SK-MEL-5 (cell line): Measurements from ENCODE around the gene DALRD3. TPM values are rescaled to one million over a fixed set of nuclear protein-coding genes. Genes with fewer than 3 reads are reported as not detected.

ENCODE experiments used
- DNase-seq: peaks from one replicate; pipeline ENCODE4 v3.0.0-alpha.2; 2016; ENCODE audit warnings: low read depth, low spot score
- in situ Hi-C: cut with HindIII; loops from 2 replicates; pipeline ENCODE4 v1.10.0; 2016; ENCODE audit warnings: low sequenced_read_pairs, high pct_unique_total_duplicates, low pct_unique_long_range_greater_than_20kb
- polyA plus RNA-seq, 2 experiments: library from polyadenylated mRNA; depleted of rRNA; stranded (reverse); fragments of >200 nt; gene quantifications; 2 replicates each; pipeline ENCODE4 v1.2.3, GENCODE V29; 2015
- total RNA-seq: library from RNA; depleted of rRNA; stranded (reverse); fragments of >200 nt; shearing (Covaris generic); gene quantifications from 2 replicates; pipeline ENCODE4 v1.2.3, GENCODE V29; 2014; rRNA removed

The DALRD3 gene, protein sequence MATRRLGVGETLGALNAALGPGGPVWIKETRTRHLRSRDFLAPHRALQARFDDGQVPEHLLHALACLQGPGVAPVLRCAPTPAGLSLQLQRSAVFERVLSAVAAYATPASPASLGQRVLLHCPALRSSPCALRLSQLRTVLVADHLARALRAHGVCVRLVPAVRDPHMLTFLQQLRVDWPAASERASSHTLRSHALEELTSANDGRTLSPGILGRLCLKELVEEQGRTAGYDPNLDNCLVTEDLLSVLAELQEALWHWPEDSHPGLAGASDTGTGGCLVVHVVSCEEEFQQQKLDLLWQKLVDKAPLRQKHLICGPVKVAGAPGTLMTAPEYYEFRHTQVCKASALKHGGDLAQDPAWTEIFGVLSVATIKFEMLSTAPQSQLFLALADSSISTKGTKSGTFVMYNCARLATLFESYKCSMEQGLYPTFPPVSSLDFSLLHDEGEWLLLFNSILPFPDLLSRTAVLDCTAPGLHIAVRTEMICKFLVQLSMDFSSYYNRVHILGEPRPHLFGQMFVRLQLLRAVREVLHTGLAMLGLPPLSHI
- total RNA-seq, result 35.6 and 41.5 TPM in 2 replicates
- polyA plus RNA-seq (2015; cell fraction: cytosol; rRNA removed), result 34.8 and 38.1 TPM in 2 replicates
- polyA plus RNA-seq (2015; cell fraction: nucleus; rRNA removed), result 181 and 230 TPM in 2 replicates

- in situ Hi-C loops, result no loop called here
Observed at GRCh38 chr3:49017971-49018706, at the start of gene DALRD3. DALRD3 (minus strand) TSS chr3:49018580; CDS start chr3:49018564, 16 bp downstream.

DNA sequence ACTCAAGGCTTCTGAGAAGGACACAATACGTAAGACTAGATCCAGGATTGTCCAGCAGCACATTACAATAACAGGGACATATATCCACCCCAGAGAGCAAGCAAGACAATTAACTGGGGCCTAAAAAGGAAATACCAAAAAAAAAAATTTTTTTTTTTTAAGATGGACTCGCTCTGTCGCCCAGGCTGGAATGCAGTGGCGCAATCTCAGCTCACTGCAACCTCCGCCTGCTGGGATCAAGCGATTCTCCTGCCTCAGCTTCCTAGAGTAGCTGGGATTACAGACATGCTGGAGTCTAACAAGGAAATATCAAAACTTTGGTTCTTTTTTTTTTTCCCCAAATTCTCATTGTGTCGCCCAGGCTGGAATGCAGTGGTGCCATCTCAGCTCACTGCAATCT lies 39.6 kb upstream of the DALRD3 start:
- in situ Hi-C loops, result no loop called here
- DNase-seq, result no peak

More at GRCh38 chr3:49017971-49018706, at the start of gene DALRD3:
- peak; percentile 61 for DNase-seq

DNA sequence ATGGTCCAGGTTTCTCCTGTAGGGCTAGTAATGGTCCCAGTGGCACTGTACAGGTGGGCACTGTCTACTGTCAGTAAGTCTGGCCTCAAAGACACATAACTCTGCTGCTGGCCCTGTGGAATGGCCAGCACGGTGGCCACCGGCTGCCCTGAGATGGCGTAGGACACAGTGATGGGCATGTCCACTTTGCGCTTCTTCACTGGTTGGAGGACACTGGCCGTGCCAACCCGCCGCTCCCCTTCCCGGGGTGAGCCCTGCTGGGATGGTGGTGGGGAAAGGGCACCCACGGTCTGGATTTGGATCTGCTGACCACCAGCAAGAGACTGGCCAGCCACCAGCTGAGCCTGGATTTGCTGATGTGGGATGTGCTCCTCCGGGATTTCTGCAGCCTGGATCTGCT lies 38.9 kb upstream of the DALRD3 start:
- in situ Hi-C loops, result no loop called here

DNA sequence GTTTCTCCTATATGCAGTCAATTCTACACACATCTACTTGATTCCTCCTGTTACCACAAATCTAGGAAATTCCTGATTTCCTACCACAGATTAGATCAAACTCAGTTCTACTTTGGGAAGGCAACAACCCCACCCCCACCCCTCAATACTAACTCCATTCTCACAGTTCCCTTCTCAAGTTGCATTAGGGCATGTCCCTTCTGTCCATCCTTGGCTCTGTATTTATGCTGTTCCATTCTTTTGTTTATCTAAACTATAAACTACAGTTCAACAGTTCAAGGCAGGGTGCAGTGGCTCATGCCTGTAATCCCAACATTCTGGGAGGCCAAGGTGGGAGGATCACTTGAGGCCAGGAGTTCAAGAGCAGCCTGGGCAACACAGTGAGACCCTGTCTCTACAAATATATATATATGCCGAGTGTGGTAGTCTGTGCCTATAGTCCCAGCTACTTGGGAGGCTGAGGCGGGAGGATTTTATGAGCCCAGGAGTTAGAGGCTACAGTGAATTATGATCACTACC lies 36.0 kb upstream of the DALRD3 start:
- in situ Hi-C loops, result no loop called here
- no peak for DNase-seq

More for the DNA sequence above, 38.9 kb upstream of the DALRD3 start:
- DNase-seq, result no peak

DNA sequence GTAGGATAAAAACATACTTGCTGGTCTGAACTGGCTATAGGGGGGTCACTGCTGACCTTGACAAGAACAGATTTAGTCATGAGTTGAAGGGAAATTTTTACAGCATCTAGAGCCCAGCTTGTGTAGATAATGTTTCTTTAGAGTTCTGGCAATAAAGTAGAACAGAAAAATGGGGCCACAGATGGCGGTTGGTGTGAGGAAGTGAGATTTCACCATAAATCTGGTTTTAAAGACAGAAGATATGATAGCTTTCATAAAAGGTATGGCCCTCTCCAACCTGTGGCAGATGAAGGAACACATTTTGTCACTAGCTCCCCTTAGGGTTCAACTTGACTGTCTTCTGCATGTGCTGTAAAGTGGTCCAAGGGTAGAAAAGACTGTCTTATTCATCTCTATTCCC lies 35.2 kb upstream of the DALRD3 start:
- in situ Hi-C loops, result no loop called here
- DNase-seq, result no peak

DNA sequence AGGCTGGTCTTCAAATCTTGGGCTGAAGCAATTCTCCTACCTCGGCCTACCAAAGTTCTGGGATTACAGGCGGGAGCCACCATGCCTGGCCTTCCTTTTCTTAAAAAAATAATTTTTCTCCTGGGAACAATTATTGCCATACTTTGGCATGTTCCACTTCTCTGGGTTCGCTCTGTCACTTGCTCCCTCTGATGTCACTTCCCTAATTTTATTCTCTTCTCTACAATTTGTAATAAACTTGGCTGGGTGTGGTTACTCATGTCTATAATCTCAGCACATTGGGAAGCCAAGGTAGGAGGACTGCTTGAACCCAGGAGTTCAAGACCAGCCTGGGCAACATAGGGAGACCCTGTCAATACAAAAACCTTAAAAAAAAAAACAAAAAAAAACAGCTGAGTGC lies 16.9 kb upstream of the DALRD3 start:
- in situ Hi-C loops, result no loop called here
- no peak for DNase-seq

GRCh38 chr3:49034650-49035049 lies 16.3 kb upstream of the DALRD3 start:
- in situ Hi-C loops, result no loop called here

GRCh38 chr3:49032646-49033304 lies 14.4 kb upstream of the DALRD3 start:
- DNase-seq, result no peak
- in situ Hi-C loops, result no loop called here

More at GRCh38 chr3:49034650-49035049, 16.3 kb upstream of the DALRD3 start:
- no peak for DNase-seq

DNA sequence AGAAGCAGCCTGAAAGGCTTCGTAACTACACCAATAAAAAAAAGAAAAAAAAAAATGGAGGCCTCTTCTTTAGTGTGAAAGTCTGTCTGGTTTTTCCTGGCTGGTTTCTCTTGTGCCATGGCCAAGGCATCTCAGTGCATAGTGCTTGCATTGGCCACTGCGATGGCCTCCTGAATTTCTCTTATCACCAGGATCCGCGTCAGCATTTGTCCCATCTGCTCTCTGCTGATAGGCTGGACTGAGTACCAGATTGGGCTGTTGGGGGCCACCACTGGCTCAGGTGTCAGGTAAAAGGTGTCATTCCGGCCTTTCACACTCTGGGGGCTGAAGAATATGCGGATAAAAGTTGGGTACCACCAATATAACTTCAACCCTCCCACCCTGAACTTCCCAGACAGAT lies 11.9 kb upstream of the DALRD3 start:
- DNase-seq, result no peak
- in situ Hi-C loops, result no loop called here

- no peak for DNase-seq
- in situ Hi-C loops, result no loop called here
Observed at GRCh38 chr3:49029563-49029884, 11.1 kb upstream of the DALRD3 start.

GRCh38 chr3:49028673-49029562 lies 10.5 kb upstream of the DALRD3 start, which contains the start of gene IMPDH2:
IMPDH2 (minus strand) TSS chr3:49029398; CDS start chr3:49029350, 48 bp downstream.
- DNase-seq, result peak; percentile 92
- in situ Hi-C loops, result no loop called here

GRCh38 chr3:49028298-49028672 lies 9.9 kb upstream of the DALRD3 start:
- no peak for DNase-seq
- in situ Hi-C loops, result no loop called here

- DNase-seq, result no peak
- in situ Hi-C loops, result no loop called here
Observed at GRCh38 chr3:49027634-49028033, 9.3 kb upstream of the DALRD3 start.

- in situ Hi-C loops, result no loop called here
- DNase-seq, result no peak
Observed at GRCh38 chr3:49026536-49026935, 8.2 kb upstream of the DALRD3 start.

GRCh38 chr3:49025793-49026520 lies 7.6 kb upstream of the DALRD3 start:
- no peak for DNase-seq
- in situ Hi-C loops, result no loop called here
